SK-N-SH (cell line): ENCODE data around the gene THOP1. TPM values are rescaled to one million over a fixed set of nuclear protein-coding genes. Genes with fewer than 3 reads are reported as not detected.

Experiments
- CTCF ChIA-PET: fragments of 300-600, 350-600 bp; formaldehyde crosslinking; extraction: SDS; loops from one replicate; lab custom pipeline; 2021; lab: Yijun Ruan, JAX
- POLR2A ChIA-PET: fragments of 350-600 bp; sonication (Branson Sonifier 250); formaldehyde crosslinking; extraction: SDS; loops from one replicate; lab custom pipeline; 2020; ENCODE audit warnings: antibody characterized with exemption, inconsistent platforms; lab: Yijun Ruan, JAX
- DNase-seq: peaks from one replicate; pipeline ENCODE4 v3.0.0; 2012
- H2AFZ ChIP-seq: fragments of 200-600 bp; sonication (generic); 2 replicates; pipeline ENCODE4 v1.8.1; 2016; ENCODE audit warnings: antibody characterized with exemption, mild to moderate bottlenecking, low read depth
- H3F3A ChIP-seq: fragments of 200-600 bp; sonication (generic); replicated peaks from 2 replicates; pipeline ENCODE3; 2016; ENCODE audit warnings: antibody characterized with exemption, mild to moderate bottlenecking; ENCODE audit not compliant: insufficient read depth
- H3K27ac ChIP-seq, 2 experiments: fragments of 200-500 bp in 1 of 2; fragments of 200-600 bp in 1 of 2; sonication (Bioruptor generic) in 1 of 2; sonication (generic), shearing (Covaris generic) in 1 of 2; 2 replicates each; pipeline versions ENCODE4 v1.5.1 to v1.6.1; 2014 to 2016; ENCODE audit warnings: low read depth in 2 of 2, inconsistent platforms in 1 of 2, low read length in 1 of 2, mild to moderate bottlenecking in 1 of 2, mixed read lengths in 1 of 2
- H3K27me3 ChIP-seq: fragments of 200-600 bp; sonication (generic), shearing (Covaris generic); 2 replicates; pipeline ENCODE4 v1.6.1; 2016; ENCODE audit warnings: mixed run types; ENCODE audit not compliant: insufficient read depth
- H3K36me3 ChIP-seq, 2 experiments: fragments of 200-500 bp in 1 of 2; fragments of 200-600 bp in 1 of 2; sonication (Bioruptor generic) in 1 of 2; sonication (generic) in 1 of 2; replicated peaks in 1 of 2; 2 replicates each; pipeline versions ENCODE3 to v1.5.1; 2014 to 2016; ENCODE audit warnings: low read length in 1 of 2, mild to moderate bottlenecking in 1 of 2; ENCODE audit not compliant: insufficient read depth in 2 of 2, control insufficient read depth in 1 of 2
- H3K4me1 ChIP-seq, 2 experiments: fragments of 200-500 bp in 1 of 2; fragments of 200-600 bp in 1 of 2; sonication (Bioruptor generic) in 1 of 2; sonication (generic), shearing (Covaris generic) in 1 of 2; 2 replicates each; pipeline versions ENCODE4 v1.5.1 to v1.6.1; 2014 to 2016; ENCODE audit warnings: low read depth in 1 of 2, low read length in 1 of 2, mixed run types in 1 of 2; ENCODE audit not compliant: insufficient read depth in 2 of 2, control insufficient read depth in 1 of 2
- H3K4me2 ChIP-seq: fragments of 200-600 bp; sonication (generic), shearing (Covaris generic); 2 replicates; pipeline ENCODE4 v1.6.1; 2017; ENCODE audit warnings: mixed run types
- H3K4me3 ChIP-seq, 2 experiments: fragments of 200-500 bp in 1 of 2; fragments of 200-600 bp in 1 of 2; sonication (Bioruptor generic) in 1 of 2; sonication (generic), shearing (Covaris generic) in 1 of 2; 2 replicates each; pipeline versions ENCODE4 v1.5.1 to v1.8.1; 2014 to 2016; ENCODE audit warnings: low read depth in 2 of 2, inconsistent platforms in 1 of 2, low read length in 1 of 2, mild to moderate bottlenecking in 1 of 2, mixed read lengths in 1 of 2, moderate library complexity in 1 of 2
- H3K79me2 ChIP-seq: fragments of 200-600 bp; sonication (generic); 2 replicates; pipeline ENCODE4 v1.8.1; 2017; ENCODE audit warnings: mild to moderate bottlenecking; ENCODE audit not compliant: insufficient read depth
- H3K9ac ChIP-seq: fragments of 200-600 bp; sonication (generic); 2 replicates; pipeline ENCODE4 v1.6.1; 2017; ENCODE audit warnings: mixed run types
- H3K9me2 ChIP-seq: fragments of 200-600 bp; sonication (generic); 2 replicates; pipeline ENCODE4 v1.6.1; 2017; ENCODE audit warnings: mixed run types
- H3K9me3 ChIP-seq: fragments of 200-600 bp; sonication (generic); 2 replicates; pipeline ENCODE4 v1.6.1; 2017; ENCODE audit warnings: mixed run types, mild to moderate bottlenecking, moderate library complexity
- H4K20me1 ChIP-seq: fragments of 200-600 bp; sonication (generic); 2 replicates; pipeline ENCODE4 v1.6.1; 2017; ENCODE audit warnings: mild to moderate bottlenecking, mixed run types; ENCODE audit not compliant: insufficient read depth
- CTCF ChIP-seq: fragments of 200-600 bp; sonication (generic); IDR thresholded peaks from 2 replicates; pipeline ENCODE4 v1.6.1; 2017; ENCODE audit warnings: antibody characterized with exemption, mild to moderate bottlenecking, moderate library complexity
- EZH2phosphoT487 ChIP-seq: fragments of 200-600 bp; sonication (generic); IDR thresholded peaks from 2 replicates; pipeline ENCODE4 v1.6.1; 2017; ENCODE audit warnings: low read depth, mixed run types, mild to moderate bottlenecking, antibody characterized with exemption, moderate library complexity, borderline replicate concordance
- FOXM1 ChIP-seq: IDR thresholded peaks from 2 replicates; pipeline ENCODE4 v1.4.0; 2012; ENCODE audit warnings: low read depth, mild to moderate bottlenecking
- MEF2A ChIP-seq: IDR thresholded peaks from 2 replicates; pipeline ENCODE4 v1.4.0; 2012; ENCODE audit warnings: low read depth, borderline replicate concordance
- RAD21 ChIP-seq: IDR thresholded peaks from 2 replicates; pipeline ENCODE4 v1.6.1; 2012; ENCODE audit warnings: mild to moderate bottlenecking, low read length
- RCOR1 ChIP-seq: fragments of 150-350 bp; IDR thresholded peaks from 2 replicates; pipeline ENCODE4 v1.6.1; 2017; ENCODE audit warnings: antibody characterized with exemption, low read length
- SIN3A ChIP-seq: IDR thresholded peaks from 2 replicates; pipeline ENCODE4 v1.6.1; 2012; ENCODE audit warnings: low read depth, mild to moderate bottlenecking, low read length, moderate library complexity, borderline replicate concordance
- TCF12 ChIP-seq: IDR thresholded peaks from 2 replicates; pipeline ENCODE4 v1.4.0; 2012
- TEAD4 ChIP-seq: IDR thresholded peaks from 2 replicates; pipeline ENCODE4 v1.4.0; 2012; ENCODE audit warnings: mild to moderate bottlenecking, borderline replicate concordance; ENCODE audit not compliant: insufficient read depth
- WGBS: methylation state at CpG from one replicate; pipeline ENCODE4 v1.1.6; 2017; ENCODE audit warnings: low lambda C conversion rate; 5-methylcytosine and 5-hydroxymethylcytosine counted together
- polyA plus RNA-seq, 3 experiments: library from polyadenylated mRNA; depleted of rRNA; stranded (reverse); fragments of >200 nt; gene quantifications; 2 replicates each; pipeline ENCODE4 v1.2.3, GENCODE V29; 2012

The THOP1 gene
- polyA plus RNA-seq, 1 of the 3 experiments (the other 2 are of a cell fraction): 138 TPM

GRCh38 chr19:2858864-2859263, 73.6 kb downstream of the THOP1 start:
- Histone ChIP-seq H3K9me3 (peaks cover 6% of the 10 kb centered on the region), H3K36me3 (peaks cover 7 to 24% of the 10 kb centered on the region in 2 experiments), H3K27ac (no peak overlapping the region), H3K4me3 (no peak overlapping the region), H4K20me1 (no peaks in the 10 kb centered on the region), H3F3A (no peaks in the 10 kb centered on the region), H3K4me2 (no peak overlapping the region), H3K27me3 (no peaks in the 10 kb centered on the region), H3K79me2 (no peaks in the 10 kb centered on the region), H3K4me1 (no peaks in the 10 kb centered on the region), H3K9me2 (no peaks in the 10 kb centered on the region), H3K9ac (no peak overlapping the region), H2AFZ (no peak overlapping the region)
- ChIA-PET POLR2A (no interaction called here), CTCF (no interaction called here)
- no peak for TF ChIP-seq RAD21
- no peak for TF ChIP-seq MEF2A
- TF ChIP-seq TCF12: no peak
- TF ChIP-seq EZH2phosphoT487: no peak
- no peak for TF ChIP-seq RCOR1
- no peak for DNase-seq
- WGBS: 92% methylated on average over 26 of the region's 27 CpGs

DNA sequence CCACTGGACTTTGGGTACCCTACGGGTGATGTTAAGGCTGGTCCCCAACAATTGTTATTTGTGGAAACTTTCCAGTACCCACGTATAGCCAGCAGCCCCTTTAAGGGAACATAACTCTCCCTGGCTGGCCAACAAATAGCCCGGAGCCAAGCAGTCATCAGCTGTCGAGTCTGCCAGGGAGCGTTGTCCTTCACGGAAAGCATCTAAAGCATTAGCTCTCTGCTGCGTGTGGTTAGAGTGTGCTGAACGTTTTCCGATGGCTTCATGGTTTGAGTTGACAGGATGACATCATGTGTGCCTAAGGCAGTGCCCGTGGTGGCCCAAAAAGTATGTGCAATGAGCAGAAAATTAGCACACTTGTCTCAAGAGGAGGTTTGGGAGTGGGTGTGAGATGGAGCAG, 78.5 kb downstream of the THOP1 start:
- WGBS: 22% methylated on average over 10 of the region's 10 CpGs
- Histone ChIP-seq H4K20me1 (no peaks in the 10 kb centered on the region), H3F3A (no peaks in the 10 kb centered on the region), H3K27ac (no peak overlapping the region), H3K4me1 (no peaks in the 10 kb centered on the region; a peak in 1 of 4 replicates), H3K9me2 (no peaks in the 10 kb centered on the region), H3K9me3 (no peaks in the 10 kb centered on the region), H3K9ac (no peak overlapping the region), H3K27me3 (no peaks in the 10 kb centered on the region), H3K36me3 (no peaks in the 10 kb centered on the region), H3K4me3 (no peak overlapping the region), H3K79me2 (no peaks in the 10 kb centered on the region), H3K4me2 (no peak overlapping the region), H2AFZ (no peak overlapping the region)
- DNase-seq: no peak
- POLR2A ChIA-PET: no interaction called here
- TF ChIP-seq FOXM1 (no peak), SIN3A (no peak), CTCF (no peak), TEAD4 (no peak)
- CTCF ChIA-PET: interaction anchor here (0.9 kb wide), 1 partner anchor 23 kb away, joined by 3 read pairs; no protein-coding TSS in a partner anchor

Other genes starting within 250 kb of the THOP1 start
- 1.6 and 2.2 TPM in 2 replicates for gene GNG7, start 82.8 kb upstream of the THOP1 start, polyA plus RNA-seq (2012; rRNA removed)
- gene DIRAS1, start 64.1 kb upstream of the THOP1 start, polyA plus RNA-seq (2012; rRNA removed): 9.0 and 9.7 TPM in 2 replicates
- gene SLC39A3, start 45.5 kb upstream of the THOP1 start, polyA plus RNA-seq (2012; rRNA removed): 42.2 and 45.2 TPM in 2 replicates
- 60.4 and 78.4 TPM in 2 replicates for gene SGTA, start 2.2 kb upstream of the THOP1 start, polyA plus RNA-seq (2012; rRNA removed)
- 1.7 and 2.1 TPM in 2 replicates for gene ZNF554, start 34.4 kb downstream of the THOP1 start, polyA plus RNA-seq (2012; rRNA removed)
- gene ZNF555, start 56.0 kb downstream of the THOP1 start, polyA plus RNA-seq (2012; rRNA removed): 1.4 and 2.2 TPM in 2 replicates
- 0.46 and 0.67 TPM in 2 replicates for gene ZNF556, start 81.8 kb downstream of the THOP1 start, polyA plus RNA-seq (2012; rRNA removed)
- gene ZNF57, start 115.4 kb downstream of the THOP1 start, polyA plus RNA-seq (2012; rRNA removed): 2.1 and 3.2 TPM in 2 replicates
- 4.4 and 6.6 TPM in 2 replicates for gene ZNF77, start 159.5 kb downstream of the THOP1 start, polyA plus RNA-seq (2012; rRNA removed)
- gene TLE6, start 192.1 kb downstream of the THOP1 start, polyA plus RNA-seq (2012; rRNA removed): 2.6 and 3.3 TPM in 2 replicates
- gene TLE2, start 243.8 kb downstream of the THOP1 start, polyA plus RNA-seq (2012; rRNA removed): 1.7 and 2.3 TPM in 2 replicates